HepG2 (cell line): ENCODE results near the gene GPR137. TPM values are rescaled to one million over a fixed set of nuclear protein-coding genes. Genes with fewer than 3 reads are reported as not detected.

Source experiments
- FOXP4 ChIP-seq: sonication (generic); formaldehyde crosslinking; IDR thresholded peaks from 2 replicates; pipeline ENCODE4 v1.4.0; 2020; ENCODE audit warnings: missing genetic modification reagents
- FUBP1 ChIP-seq: sonication (generic); formaldehyde crosslinking; IDR thresholded peaks from 2 replicates; pipeline ENCODE4 v1.5.1; 2020; ENCODE audit warnings: missing genetic modification reagents, mild to moderate bottlenecking, borderline replicate concordance
- GFI1 ChIP-seq: sonication (generic); formaldehyde crosslinking; IDR thresholded peaks from 2 replicates; pipeline ENCODE4 v1.5.0; 2020; ENCODE audit warnings: missing genetic modification reagents, mild to moderate bottlenecking, borderline replicate concordance
- HNRNPK ChIP-seq: fragments of 200-400 bp; formaldehyde crosslinking; IDR thresholded peaks from 2 replicates; pipeline ENCODE4 v1.6.1; 2018; ENCODE audit warnings: low read length, low read depth, moderate library complexity, mild to moderate bottlenecking; ENCODE audit not compliant: poor library complexity, severe bottlenecking
- HNRNPL ChIP-seq: fragments of 200-400 bp; formaldehyde crosslinking; IDR thresholded peaks from 2 replicates; pipeline ENCODE4 v1.6.1; 2017; ENCODE audit warnings: mild to moderate bottlenecking, low read depth, low read length
- HNRNPLL ChIP-seq: fragments of 200-400 bp; formaldehyde crosslinking; IDR thresholded peaks from 2 replicates; pipeline ENCODE4 v1.6.1; 2017; ENCODE audit warnings: mild to moderate bottlenecking, low read depth, low read length; ENCODE audit not compliant: poor library complexity, severe bottlenecking
- KLF15 ChIP-seq: sonication (generic); formaldehyde crosslinking; IDR thresholded peaks from 2 replicates; pipeline ENCODE4 v1.8.1; 2023; ENCODE audit warnings: borderline replicate concordance, mild to moderate bottlenecking, inconsistent platforms, missing genetic modification reagents, mixed read lengths
- SMC3 ChIP-seq: IDR thresholded peaks from 2 replicates; pipeline ENCODE4 v1.6.1; 2011; ENCODE audit warnings: low read length, improper control_type of control experiment
- SMYD3 ChIP-seq: sonication (generic); formaldehyde crosslinking; IDR thresholded peaks from 2 replicates; pipeline ENCODE4 v1.8.1; 2023; ENCODE audit warnings: mild to moderate bottlenecking, missing genetic modification reagents
- TAF1 ChIP-seq: sonication (generic); formaldehyde crosslinking; IDR thresholded peaks from 2 replicates; pipeline ENCODE4 v1.4.0; 2020; ENCODE audit warnings: missing genetic modification reagents
- XRCC5 ChIP-seq: fragments of 200-400 bp; formaldehyde crosslinking; optimal IDR thresholded peaks from 2 replicates; pipeline ENCODE3; 2017; ENCODE audit warnings: mild to moderate bottlenecking, low read length
- ZBTB3 ChIP-seq: sonication (generic); formaldehyde crosslinking; IDR thresholded peaks from 2 replicates; pipeline ENCODE4 v1.4.0; 2020; ENCODE audit warnings: low read depth, mild to moderate bottlenecking, moderate library complexity, missing genetic modification reagents, borderline replicate concordance
- ZBTB43 ChIP-seq: sonication (generic); formaldehyde crosslinking; conservative IDR thresholded peaks from 2 replicates; pipeline ENCODE4 v1.4.0; 2020; ENCODE audit warnings: missing genetic modification reagents
- ZNF704 ChIP-seq: sonication (generic); formaldehyde crosslinking; IDR thresholded peaks from 2 replicates; pipeline ENCODE4 v1.8.1; 2023; ENCODE audit warnings: mild to moderate bottlenecking, inconsistent platforms, moderate library complexity, missing genetic modification reagents, borderline replicate concordance
- ZNF709 ChIP-seq: sonication (generic); formaldehyde crosslinking; IDR thresholded peaks from 2 replicates; pipeline ENCODE4 v1.5.0; 2020; ENCODE audit warnings: mild to moderate bottlenecking, missing genetic modification reagents
- ZNF891 ChIP-seq: sonication (generic); formaldehyde crosslinking; IDR thresholded peaks from 2 replicates; pipeline ENCODE4 v1.5.0; 2020; ENCODE audit warnings: mild to moderate bottlenecking, missing genetic modification reagents
- polyA plus RNA-seq, 8 experiments: library from polyadenylated mRNA; depleted of rRNA in 3 of 8; stranded (reverse) in 7 of 8; unstranded in 1 of 8; fragments of >200 nt; fragmentation: Illumina TruSeq in 4 of 8; extraction: Trizol in 4 of 8; gene quantifications; 2 replicates each; pipeline versions ENCODE4 v1.2.1 to v1.2.3, GENCODE V29; 2011 to 2016; ENCODE audit warnings: low read depth in 4 of 8, missing spikeins in 1 of 8, mixed read lengths in 1 of 8; ENCODE audit not compliant: insufficient read depth in 1 of 8
- total RNA-seq, 5 experiments: library from RNA; depleted of rRNA; stranded (reverse); fragments of >200 nt; fragmentation: Illumina TruSeq; extraction: Trizol; gene quantifications; 2 replicates each; pipeline ENCODE4 v1.2.3, GENCODE V29; 2016; ENCODE audit warnings: low read depth in 1 of 5
- TF ChIP-seq, protein P1 (sequence below): IDR thresholded peaks from 2 replicates; pipeline ENCODE4 v1.6.1; 2016; ENCODE audit warnings: mild to moderate bottlenecking

The GPR137 gene
- total and polyA plus RNA-seq, 2 of the 13 experiments (the other 11 are each of a cell fraction or from before 2014, with no cell fraction given), result 8.5 to 13.2 TPM

DNA sequence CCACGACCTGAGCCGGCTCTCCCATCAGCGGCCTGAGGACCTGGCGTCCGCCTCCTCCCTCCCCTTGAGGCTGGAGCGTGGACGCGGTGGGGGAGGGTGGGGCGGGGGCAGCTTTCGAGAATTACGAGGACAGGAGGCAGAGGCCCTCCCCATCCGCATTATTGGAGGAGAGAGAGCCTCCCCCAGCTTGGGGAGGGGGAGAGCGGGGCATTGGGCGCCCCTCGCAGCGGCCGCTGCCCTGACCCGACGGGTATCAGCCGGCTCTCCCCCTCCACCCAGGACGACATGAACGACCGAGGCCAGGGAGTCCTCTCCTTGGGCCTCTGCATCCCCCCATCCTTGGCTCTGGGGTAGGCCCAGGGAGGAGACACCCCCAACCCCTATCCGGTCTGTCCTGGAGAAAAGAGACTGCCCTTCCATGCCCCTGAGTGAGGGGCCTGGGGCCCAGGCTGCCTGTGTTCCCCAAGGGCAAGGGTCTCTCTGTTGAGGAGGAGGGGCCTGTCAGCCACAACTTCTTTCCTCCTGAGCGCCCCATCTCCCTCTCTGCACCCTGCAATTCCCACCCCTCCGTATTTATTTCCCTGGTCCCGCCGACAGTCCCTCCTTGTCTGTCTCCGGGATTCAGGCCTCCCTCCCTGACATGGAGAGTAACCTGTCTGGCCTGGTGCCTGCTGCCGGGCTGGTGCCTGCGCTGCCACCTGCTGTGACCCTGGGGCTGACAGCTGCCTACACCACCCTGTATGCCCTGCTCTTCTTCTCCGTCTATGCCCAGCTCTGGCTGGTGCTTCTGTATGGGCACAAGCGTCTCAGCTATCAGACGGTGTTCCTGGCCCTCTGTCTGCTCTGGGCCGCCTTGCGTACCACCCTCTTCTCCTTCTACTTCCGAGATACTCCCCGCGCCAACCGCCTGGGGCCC, 495 bp downstream of the GPR137 start (continued):
- TF ChIP-seq ZNF704 (CRISPR knock-in tag) (0 out of 2 replicates have a peak, but pooled peaks have one; percentile 8), ZNF891 (no peak), GFI1 (CRISPR knock-in tag) (no peak), TAF1 (CRISPR knock-in tag) (no peak), HNRNPL (peak; percentile 85), SMC3 (peak; percentile 1; the same call in 1 of the 2 replicates), ZNF709 (CRISPR knock-in tag) (no peak), KLF15 (CRISPR knock-in tag) (0 out of 2 replicates have a peak, but pooled peaks have one; percentile 32), FUBP1 (no peak), ZBTB3 (CRISPR knock-in tag) (no peak), SMYD3 (CRISPR knock-in tag) (no peak), HNRNPK (no peak), ZBTB43 (CRISPR knock-in tag) (no peak), HNRNPLL (peak; percentile 98), FOXP4 (CRISPR knock-in tag) (0 out of 2 replicates have a peak, but pooled peaks have one; percentile 3), XRCC5 (peak; percentile 11)
- TF ChIP-seq, protein P1, sequence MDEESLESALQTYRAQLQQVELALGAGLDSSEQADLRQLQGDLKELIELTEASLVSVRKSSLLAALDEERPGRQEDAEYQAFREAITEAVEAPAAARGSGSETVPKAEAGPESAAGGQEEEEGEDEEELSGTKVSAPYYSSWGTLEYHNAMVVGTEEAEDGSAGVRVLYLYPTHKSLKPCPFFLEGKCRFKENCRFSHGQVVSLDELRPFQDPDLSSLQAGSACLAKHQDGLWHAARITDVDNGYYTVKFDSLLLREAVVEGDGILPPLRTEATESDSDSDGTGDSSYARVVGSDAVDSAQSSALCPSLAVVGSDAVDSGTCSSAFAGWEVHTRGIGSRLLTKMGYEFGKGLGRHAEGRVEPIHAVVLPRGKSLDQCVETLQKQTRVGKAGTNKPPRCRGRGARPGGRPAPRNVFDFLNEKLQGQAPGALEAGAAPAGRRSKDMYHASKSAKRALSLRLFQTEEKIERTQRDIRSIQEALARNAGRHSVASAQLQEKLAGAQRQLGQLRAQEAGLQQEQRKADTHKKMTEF (CRISPR knock-in tag), result peak; percentile 15; the same call in 1 of the 2 replicates
